Measurements from ENCODE around the gene CFAP97D2. TPM values are rescaled to one million over a fixed set of nuclear protein-coding genes. Genes with fewer than 3 reads are reported as not detected.

The CFAP97D2 gene
- total RNA-seq, 1 donor from 2014 or later = not detected

- H3K4me3 ChIP-seq = no peak overlapping the region
- H3K4me1 ChIP-seq = no peaks in the 10 kb centered on the region
- H3K27ac ChIP-seq = no peak overlapping the region
- H3K36me3 ChIP-seq = peaks cover 0 to 77% of the 10 kb centered on the region in 2 donors
- H3K9me3 ChIP-seq = no peaks in the 10 kb centered on the region
- intact Hi-C loops (cut with DNase I) = no loop called here
- TF ChIP-seq CTCF (IDR thresholded peaks at IDR 0.05) (no peak), POLR2AphosphoS5 (IDR thresholded peaks at IDR 0.05; ENCODE audit: insufficient read depth in 1 of 2, low read depth in 1 of 2) (no peak), POLR2A (IDR thresholded peaks at IDR 0.05) (no peak)
- no peaks in the 10 kb centered on the region for H3K27me3 ChIP-seq
- no peak for DNase-seq (ENCODE audit: extremely low spot score in 2 of 2)
Measured at GRCh38 chr13:114256547-114256946, 77.5 kb downstream of the CFAP97D2 start.

- Histone ChIP-seq H3K9me3 (no peaks in the 10 kb centered on the region), H3K27ac (no peak overlapping the region), H3K36me3 (peaks cover 0 to 73% of the 10 kb centered on the region in 2 donors), H3K4me3 (no peak overlapping the region), H3K27me3 (no peaks in the 10 kb centered on the region), H3K4me1 (no peaks in the 10 kb centered on the region)
- intact Hi-C loops (cut with DNase I) = no loop called here
- no peak for TF ChIP-seq CTCF (IDR thresholded peaks at IDR 0.05)
- no peak for TF ChIP-seq POLR2A (IDR thresholded peaks at IDR 0.05)
- no peak for TF ChIP-seq POLR2AphosphoS5 (IDR thresholded peaks at IDR 0.05; ENCODE audit: insufficient read depth in 1 of 2, low read depth in 1 of 2)
- no peak for DNase-seq (ENCODE audit: extremely low spot score in 2 of 2)
Measured at GRCh38 chr13:114257014-114257413, 78.0 kb downstream of the CFAP97D2 start.

GRCh38 chr13:114258589-114258988 lies 79.5 kb downstream of the CFAP97D2 start:
- TF ChIP-seq POLR2AphosphoS5 (IDR thresholded peaks at IDR 0.05; ENCODE audit: insufficient read depth in 1 of 2, low read depth in 1 of 2) (no peak), POLR2A (IDR thresholded peaks at IDR 0.05) (no peak), CTCF (IDR thresholded peaks at IDR 0.05) (no peak)
- H3K9me3 ChIP-seq = no peaks in the 10 kb centered on the region
- intact Hi-C loops (cut with DNase I) = no loop called here
- no peak overlapping the region for H3K4me3 ChIP-seq
- H3K27me3 ChIP-seq = no peaks in the 10 kb centered on the region
- no peak for DNase-seq (ENCODE audit: extremely low spot score in 2 of 2)
- H3K4me1 ChIP-seq = no peaks in the 10 kb centered on the region
- peaks cover 0 to 75% of the 10 kb centered on the region in 2 donors for H3K36me3 ChIP-seq
- no peak overlapping the region for H3K27ac ChIP-seq

GRCh38 chr13:114259374-114259773 lies 80.3 kb downstream of the CFAP97D2 start:
- H3K4me3 ChIP-seq = no peak overlapping the region
- H3K27me3 ChIP-seq = no peaks in the 10 kb centered on the region
- intact Hi-C loops (cut with DNase I) = no loop called here
- H3K36me3 ChIP-seq = peaks cover 0 to 81% of the 10 kb centered on the region in 2 donors
- no peaks in the 10 kb centered on the region for H3K4me1 ChIP-seq
- TF ChIP-seq POLR2AphosphoS5 (IDR thresholded peaks at IDR 0.05; ENCODE audit: insufficient read depth in 1 of 2, low read depth in 1 of 2) (no peak), POLR2A (IDR thresholded peaks at IDR 0.05) (no peak), CTCF (IDR thresholded peaks at IDR 0.05) (no peak)
- no peak overlapping the region for H3K27ac ChIP-seq
- no peaks in the 10 kb centered on the region for H3K9me3 ChIP-seq
- DNase-seq (ENCODE audit: extremely low spot score in 2 of 2) = no peak

GRCh38 chr13:114259974-114260373 lies 80.9 kb downstream of the CFAP97D2 start:
- TF ChIP-seq POLR2AphosphoS5 (IDR thresholded peaks at IDR 0.05; ENCODE audit: insufficient read depth in 1 of 2, low read depth in 1 of 2) (no peak), POLR2A (IDR thresholded peaks at IDR 0.05) (no peak), CTCF (IDR thresholded peaks at IDR 0.05) (no peak)
- no peaks in the 10 kb centered on the region for H3K9me3 ChIP-seq
- intact Hi-C loops (cut with DNase I) = no loop called here
- H3K27me3 ChIP-seq = no peaks in the 10 kb centered on the region
- no peak for DNase-seq (ENCODE audit: extremely low spot score in 2 of 2)
- no peak overlapping the region for H3K27ac ChIP-seq
- no peaks in the 10 kb centered on the region for H3K4me1 ChIP-seq
- H3K36me3 ChIP-seq = peaks cover 0 to 81% of the 10 kb centered on the region in 2 donors
- no peak overlapping the region for H3K4me3 ChIP-seq

Data from vagina (tissue), 2 donors.